CD4-positive, alpha-beta T cell treated with Interleukin-6 at 100 ng/mL for 8 hours (primary cell): ENCODE data around the gene PTCH2.
"Not testable (repeated sequence)": the region's sequence is repeated elsewhere in the genome, so short reads cannot be mapped to it uniquely, and the experiment has no call there.

Source experiments
- DNase-seq: peaks from one replicate; pipeline ENCODE4 v3.0.0-alpha.2; 2020; ENCODE audit warnings: mixed read lengths, low spot score

The PTCH2 gene

GRCh38 chr1:44801491-44802305 is 41.4 kb downstream of the PTCH2 start:
- peak; percentile 27 for DNase-seq

- peak; percentile 99 for DNase-seq
Observed at GRCh38 chr1:44799770-44800584, 43.1 kb downstream of the PTCH2 start, which contains the start of gene PLK3. Gene PLK3, plus strand, starts transcription at chr1:44800377. Its CDS starts 87 bp downstream, at chr1:44800464.

GRCh38 chr1:44798481-44799365 is 44.3 kb downstream of the PTCH2 start:
- no peak for DNase-seq

- DNase-seq = not testable (repeated sequence)
Observed at GRCh38 chr1:44797886-44798285, 45.2 kb downstream of the PTCH2 start.

GRCh38 chr1:44792736-44793502 is 50.1 kb downstream of the PTCH2 start:
- no peak for DNase-seq

GRCh38 chr1:44790968-44791801 is 51.9 kb downstream of the PTCH2 start:
- DNase-seq = no peak

GRCh38 chr1:44788120-44788860 is 54.8 kb downstream of the PTCH2 start, which contains the start of gene BEST4:
Gene BEST4, minus strand, starts transcription at chr1:44788170. Its CDS starts 465 bp downstream, at chr1:44787705.
- no peak for DNase-seq

GRCh38 chr1:44787506-44787905 is 55.5 kb downstream of the PTCH2 start:
- DNase-seq = no peak

GRCh38 chr1:44786841-44787426 is 56.1 kb downstream of the PTCH2 start:
- DNase-seq = no peak

GRCh38 chr1:44786138-44786840 is 56.8 kb downstream of the PTCH2 start:
- DNase-seq = peak; percentile 73

- no peak for DNase-seq
Observed at GRCh38 chr1:44785501-44786137, 57.4 kb downstream of the PTCH2 start.

GRCh38 chr1:44785029-44785380 is 58.0 kb downstream of the PTCH2 start:
- DNase-seq = no peak

- DNase-seq = no peak
Observed at GRCh38 chr1:44784094-44785028, 58.7 kb downstream of the PTCH2 start.

GRCh38 chr1:44783697-44784093 is 59.4 kb downstream of the PTCH2 start:
- DNase-seq = no peak

GRCh38 chr1:44780583-44781121 is 62.4 kb downstream of the PTCH2 start:
- DNase-seq = no peak

- no peak for DNase-seq
Observed at GRCh38 chr1:44778705-44779576, 64.1 kb downstream of the PTCH2 start.
